Heart left ventricle (tissue), 16 donors: ENCODE results near the gene LOC128125822.

Experiments used
- ATAC-seq, 4 donors: fragments of 200-7000 bp; cut with Tn5 transposase; one replicate each; pipeline ENCODE4 v1.9.1; 2020 to 2022; ENCODE audit warnings: moderate library complexity in 4 of 4, mild to moderate bottlenecking in 3 of 4, moderate number of reproducible peaks in 1 of 4
- DNase-seq, 5 donors: peaks; one replicate each; pipeline ENCODE4 v3.0.0-alpha.2; 2020
- H3K27ac ChIP-seq, 12 donors: fragments of 200-600 bp; sonication (generic) in 4 of 12; one replicate each; pipeline versions ENCODE4 v1.5.0 to v1.8.0; 2016 to 2022; ENCODE audit warnings: mild to moderate bottlenecking in 2 of 12
- H3K27me3 ChIP-seq, 9 donors: fragments of 200-600 bp; sonication (generic) in 2 of 9; one replicate each; pipeline versions ENCODE4 v1.5.1 to v1.8.0; 2016 to 2022; ENCODE audit warnings: mild to moderate bottlenecking in 3 of 9
- H3K36me3 ChIP-seq, 9 donors: fragments of 200-600 bp; sonication (generic) in 2 of 9; one replicate each; pipeline versions ENCODE4 v1.5.0 to v1.8.0; 2018 to 2022; ENCODE audit warnings: mild to moderate bottlenecking in 2 of 9
- H3K4me1 ChIP-seq, 12 donors: fragments of 200-600 bp; sonication (generic) in 4 of 12; one replicate each; pipeline versions ENCODE4 v1.5.0 to v1.8.0; 2016 to 2022; ENCODE audit warnings: mild to moderate bottlenecking in 3 of 12
- H3K4me3 ChIP-seq, 12 donors: fragments of 200-600 bp; sonication (generic) in 4 of 12; one replicate each; pipeline versions ENCODE4 v1.5.0 to v1.8.0; 2017 to 2022; ENCODE audit warnings: mild to moderate bottlenecking in 9 of 12, moderate library complexity in 4 of 12
- H3K9me3 ChIP-seq, 12 donors: fragments of 200-600 bp; sonication (generic) in 4 of 12; one replicate each; pipeline versions ENCODE4 v1.5.0 to v1.8.0; 2016 to 2022; ENCODE audit warnings: mild to moderate bottlenecking in 1 of 12
- POLR2A ChIP-seq, 2 donors: fragments of 450-650 bp; IDR thresholded peaks; one replicate each; pipeline ENCODE4 v1.6.1; 2017; ENCODE audit warnings: antibody characterized with exemption in 2 of 2, mild to moderate bottlenecking in 2 of 2, moderate library complexity in 2 of 2
- WGBS, 4 donors: extraction: QIAGEN DNeasy Blood & Tissue Kit in 2 of 4; methylation state at CpG; one replicate each; pipeline versions ENCODE4 v1.1.5 to v1.1.7; 2013 to 2018; 5-methylcytosine and 5-hydroxymethylcytosine counted together
- intact Hi-C, 10 donors: fragments of 100-400 bp; cut with DNase I; formaldehyde crosslinking; loops; one replicate each; pipeline versions ENCODE4 v1.11.1 to v1.14.2; 2022
- TF ChIP-seq, protein P1 (sequence below), 12 donors: fragments of 200-600 bp; sonication (generic) in 4 of 12; IDR thresholded peaks; one replicate each; pipeline versions ENCODE4 v1.5.0 to v1.8.0; 2018 to 2022; ENCODE audit warnings: antibody characterized with exemption in 12 of 12, mild to moderate bottlenecking in 5 of 12
- donor health status: ischemic (EF 13 %, LVEDD 7.1; RV severe dilation, severe dysfunction).
- donor health status: healthy with polysubstance abuse.
- donor health status: DM: no; HTN: yes; CAD: no.
- donor health status: DM: no; HTN: no; CAD: no.
- donor health status: ischemic (EF 25% LVEDD 6.9; RV normal size, moderate dysfunction).
- donor health status: ischemic (EF 25% LVEDD 5.7; RV mildly dilated, moderate dysfunction).
- donor health status: healthy.
- donor health status: DM: yes; HTN: yes; CAD: no.
- donor health status: ischemic (EF 35%, LVEDD 5.7; RV mildly dilated, moderate dysfunction).
- donor health status: nonischemic (EF 11% LVEDD 7.7; RV severe dilation, severe dysfunction).
- donor health status: DM: yes; HTN: yes; CAD: no.
- donor health status: PGD.
- donor health status: ischemic (EF 29% LVEDD 5.4; RV normal size, mild dysfunction).
- donor health status: nonischemic (EF 23%, LVEDD 6.1; RV moderate dilation, normal function).

The LOC128125822 gene

GRCh38 chr6:63560801-63561287 is 11.4 kb upstream of the LOC128125822 start:
- DNase-seq (no peak), ATAC-seq (no peak)
- Histone ChIP-seq H3K27ac (no peak overlapping the region), H3K36me3 (no peaks in the 10 kb centered on the region), H3K27me3 (peaks cover 0 to 4% (median 0%) of the 10 kb centered on the region in 9 donors), H3K4me3 (no peak overlapping the region), H3K4me1 (peaks cover 0 to 5% (median 0%) of the 10 kb centered on the region in 12 donors), H3K9me3 (no peaks in the 10 kb centered on the region)
- WGBS, 4 donors: 74 to 91% (median 83%) methylated on average over 1 of the region's 1 CpG
- intact Hi-C loops: no loop called here
- no peak for TF ChIP-seq POLR2A (IDR thresholded peaks at IDR 0.05)
- TF ChIP-seq, protein P1, sequence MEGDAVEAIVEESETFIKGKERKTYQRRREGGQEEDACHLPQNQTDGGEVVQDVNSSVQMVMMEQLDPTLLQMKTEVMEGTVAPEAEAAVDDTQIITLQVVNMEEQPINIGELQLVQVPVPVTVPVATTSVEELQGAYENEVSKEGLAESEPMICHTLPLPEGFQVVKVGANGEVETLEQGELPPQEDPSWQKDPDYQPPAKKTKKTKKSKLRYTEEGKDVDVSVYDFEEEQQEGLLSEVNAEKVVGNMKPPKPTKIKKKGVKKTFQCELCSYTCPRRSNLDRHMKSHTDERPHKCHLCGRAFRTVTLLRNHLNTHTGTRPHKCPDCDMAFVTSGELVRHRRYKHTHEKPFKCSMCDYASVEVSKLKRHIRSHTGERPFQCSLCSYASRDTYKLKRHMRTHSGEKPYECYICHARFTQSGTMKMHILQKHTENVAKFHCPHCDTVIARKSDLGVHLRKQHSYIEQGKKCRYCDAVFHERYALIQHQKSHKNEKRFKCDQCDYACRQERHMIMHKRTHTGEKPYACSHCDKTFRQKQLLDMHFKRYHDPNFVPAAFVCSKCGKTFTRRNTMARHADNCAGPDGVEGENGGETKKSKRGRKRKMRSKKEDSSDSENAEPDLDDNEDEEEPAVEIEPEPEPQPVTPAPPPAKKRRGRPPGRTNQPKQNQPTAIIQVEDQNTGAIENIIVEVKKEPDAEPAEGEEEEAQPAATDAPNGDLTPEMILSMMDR (IDR thresholded peaks at IDR 0.05): no peak

DNA sequence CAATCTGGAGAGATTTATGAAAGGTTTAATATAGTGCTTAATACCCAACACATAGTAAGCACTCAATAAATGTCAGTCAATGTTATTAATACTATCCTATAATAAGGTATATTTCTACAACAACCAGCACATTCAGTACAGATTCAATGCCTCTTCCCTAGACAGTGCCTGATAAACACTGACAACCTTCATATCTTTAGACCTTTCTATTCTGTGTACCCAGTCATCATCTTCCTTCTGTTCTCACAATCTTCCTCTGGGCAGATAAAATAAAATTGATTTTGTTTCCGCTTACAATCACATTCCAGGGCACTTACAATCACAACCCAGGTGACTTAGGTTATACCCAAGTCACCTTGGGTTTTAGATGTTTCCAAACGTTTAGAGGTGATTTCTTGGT is 11.0 kb upstream of the LOC128125822 start:
- 63 to 68% (median 63%) methylated on average over 2 of the region's 2 CpGs for WGBS, 4 donors
- H3K4me3 ChIP-seq: no peak overlapping the region
- H3K9me3 ChIP-seq: no peaks in the 10 kb centered on the region
- H3K4me1 ChIP-seq: peaks cover 0 to 5% (median 0%) of the 10 kb centered on the region in 12 donors
- H3K36me3 ChIP-seq: no peaks in the 10 kb centered on the region
- peaks cover 0 to 4% (median 0%) of the 10 kb centered on the region in 9 donors for H3K27me3 ChIP-seq
- no peak for TF ChIP-seq POLR2A (IDR thresholded peaks at IDR 0.05)
- TF ChIP-seq, protein P1 (IDR thresholded peaks at IDR 0.05): no peak
- DNase-seq (no peak), ATAC-seq (no peak)
- H3K27ac ChIP-seq: no peak overlapping the region
- intact Hi-C loops: no loop called here

GRCh38 chr6:63563235-63563634 is 9.0 kb upstream of the LOC128125822 start:
- Histone ChIP-seq H3K9me3 (peaks cover 0 to 11% (median 0%) of the 10 kb centered on the region in 12 donors), H3K4me1 (peaks cover 0 to 5% (median 0%) of the 10 kb centered on the region in 12 donors), H3K27ac (no peak overlapping the region), H3K27me3 (no peaks in the 10 kb centered on the region), H3K4me3 (no peak overlapping the region), H3K36me3 (no peaks in the 10 kb centered on the region)
- DNase-seq: no peak
- WGBS, 4 donors: 67 to 86% (median 77%) methylated on average over 1 of the region's 1 CpG
- intact Hi-C loops: no loop called here
- no peak for TF ChIP-seq POLR2A (IDR thresholded peaks at IDR 0.05)
- TF ChIP-seq, protein P1 (IDR thresholded peaks at IDR 0.05): no peak
- ATAC-seq: no peak

GRCh38 chr6:63565058-63565726 is 7.1 kb upstream of the LOC128125822 start:
- DNase-seq: no peak
- 84 to 89% (median 86%) methylated on average over 4 of the region's 4 CpGs for WGBS, 4 donors
- intact Hi-C loops: no loop called here

More at GRCh38 chr6:63565058-63565726, 7.1 kb upstream of the LOC128125822 start:
- peaks cover 0 to 5% (median 0%) of the 10 kb centered on the region in 12 donors for H3K4me1 ChIP-seq
- no peaks in the 10 kb centered on the region for H3K36me3 ChIP-seq
- no peak for ATAC-seq
- no peaks in the 10 kb centered on the region for H3K27me3 ChIP-seq
- TF ChIP-seq POLR2A (IDR thresholded peaks at IDR 0.05): no peak
- TF ChIP-seq, protein P1 (IDR thresholded peaks at IDR 0.05): no peak
- peaks cover 0 to 11% (median 0%) of the 10 kb centered on the region in 12 donors for H3K9me3 ChIP-seq
- H3K4me3 ChIP-seq: no peak overlapping the region
- H3K27ac ChIP-seq: no peak overlapping the region
